ENCODE measurements around the gene TENT4A.

TENT4A gene

GRCh38 chr5:6733411-6734242 is 20.4 kb downstream of the TENT4A start:
- peak; percentile 67 for DNase-seq

DNA sequence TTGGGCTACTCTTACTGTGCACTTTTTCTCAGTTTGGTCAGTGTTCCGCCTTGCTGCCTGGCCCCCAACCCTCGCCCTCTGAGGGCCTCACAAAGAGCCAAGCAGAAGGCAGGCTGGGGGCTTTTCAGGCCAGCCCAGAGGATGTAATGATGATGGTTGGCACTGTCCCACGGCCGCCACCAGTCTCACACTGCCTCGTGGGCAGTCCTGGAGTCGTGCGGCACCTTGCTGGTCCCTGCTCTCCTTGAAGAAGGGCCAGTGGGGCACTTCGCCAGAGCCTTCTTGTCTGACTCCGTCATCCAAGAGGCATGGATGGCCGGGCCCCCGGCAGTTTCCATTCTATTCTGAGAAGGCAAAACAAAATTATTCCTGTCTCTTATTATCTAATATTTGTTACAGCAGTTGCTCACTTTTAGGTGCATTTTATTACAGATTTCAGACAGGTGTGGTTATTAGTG is 21.0 kb downstream of the TENT4A start:
- DNase-seq = no peak

DNA sequence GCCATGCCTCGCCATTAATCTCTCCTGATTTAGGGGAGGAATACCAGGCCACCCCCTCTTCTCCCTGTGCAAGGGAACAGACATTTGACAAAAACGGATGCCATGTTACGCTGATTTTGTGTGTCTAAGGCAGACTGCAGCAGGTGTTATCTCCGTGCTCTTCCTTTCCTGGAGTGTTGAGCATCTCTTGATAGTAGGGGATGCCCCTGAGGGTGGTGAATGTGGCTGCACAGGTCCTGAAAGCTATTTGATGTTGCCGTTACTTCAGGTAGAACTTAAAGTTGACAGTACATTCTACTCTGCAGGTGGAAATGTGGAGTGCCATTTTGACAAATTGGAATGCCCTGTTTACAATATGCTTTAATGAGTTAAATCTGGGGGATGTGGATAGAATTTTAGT is 21.5 kb downstream of the TENT4A start:
- no peak for DNase-seq

- DNase-seq = no peak
These were observed 22.9 kb downstream of the TENT4A start for GRCh38 chr5:6736106-6736505.

GRCh38 chr5:6736524-6737042 is 23.4 kb downstream of the TENT4A start:
- DNase-seq = no peak

- no peak for DNase-seq
These were observed 24.1 kb downstream of the TENT4A start for GRCh38 chr5:6737043-6737941.

- no peak for DNase-seq
These were observed 26.4 kb downstream of the TENT4A start for GRCh38 chr5:6739603-6740002.

GRCh38 chr5:6740586-6741150 is 27.4 kb downstream of the TENT4A start:
- no peak for DNase-seq

DNA sequence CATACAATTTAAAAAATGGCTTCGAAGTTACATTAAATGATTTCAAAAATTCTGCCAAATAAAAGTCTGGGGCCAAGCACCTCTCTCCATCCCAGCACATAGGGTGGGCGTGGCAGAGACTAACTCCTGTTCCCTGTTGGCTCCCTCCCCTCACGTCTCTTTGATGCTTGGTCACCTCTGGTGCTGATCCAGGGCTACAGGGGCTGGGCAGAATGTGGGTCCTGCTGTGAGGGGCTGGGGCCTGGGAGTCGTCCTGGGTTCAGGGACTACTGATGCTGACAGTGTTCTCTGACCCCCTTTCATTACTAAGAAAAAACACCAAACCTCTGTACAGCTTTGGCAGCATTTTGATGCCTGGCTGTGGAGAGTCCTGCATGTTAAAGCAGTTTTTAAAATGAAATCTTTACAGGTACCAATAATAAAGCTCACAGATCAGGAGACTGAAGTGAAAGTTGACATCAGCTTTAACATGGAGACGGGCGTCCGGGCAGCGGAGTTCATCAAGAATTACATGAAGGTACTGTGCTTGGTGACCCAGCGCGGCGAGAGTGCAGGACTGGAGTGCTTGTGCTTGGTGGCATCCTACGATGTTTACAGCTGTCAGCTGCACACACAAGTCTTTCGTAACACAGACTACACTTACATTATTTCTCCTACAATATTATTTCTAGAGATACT is 29.0 kb downstream of the TENT4A start:
- no peak for DNase-seq

DNA sequence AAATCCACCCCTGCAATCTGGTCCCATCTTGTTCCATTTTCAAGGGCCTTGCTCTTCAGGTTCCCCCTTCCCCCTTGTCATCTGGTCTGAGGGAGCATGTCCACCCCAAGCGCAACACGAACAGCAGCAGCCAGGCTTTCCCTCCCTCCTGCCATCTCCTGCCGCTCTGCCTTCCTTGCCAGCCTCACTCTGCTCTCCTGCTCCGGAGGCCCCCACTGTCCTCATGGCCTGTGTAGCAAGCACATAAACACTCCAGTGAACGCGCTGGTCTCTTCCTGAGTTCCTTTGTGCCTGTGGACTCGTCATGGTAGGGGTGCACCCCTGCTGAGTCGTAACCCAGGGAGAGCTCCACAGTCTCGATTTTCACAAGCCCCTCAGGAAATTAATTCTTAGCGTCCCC is 29.9 kb downstream of the TENT4A start:
- DNase-seq = no peak

DNA sequence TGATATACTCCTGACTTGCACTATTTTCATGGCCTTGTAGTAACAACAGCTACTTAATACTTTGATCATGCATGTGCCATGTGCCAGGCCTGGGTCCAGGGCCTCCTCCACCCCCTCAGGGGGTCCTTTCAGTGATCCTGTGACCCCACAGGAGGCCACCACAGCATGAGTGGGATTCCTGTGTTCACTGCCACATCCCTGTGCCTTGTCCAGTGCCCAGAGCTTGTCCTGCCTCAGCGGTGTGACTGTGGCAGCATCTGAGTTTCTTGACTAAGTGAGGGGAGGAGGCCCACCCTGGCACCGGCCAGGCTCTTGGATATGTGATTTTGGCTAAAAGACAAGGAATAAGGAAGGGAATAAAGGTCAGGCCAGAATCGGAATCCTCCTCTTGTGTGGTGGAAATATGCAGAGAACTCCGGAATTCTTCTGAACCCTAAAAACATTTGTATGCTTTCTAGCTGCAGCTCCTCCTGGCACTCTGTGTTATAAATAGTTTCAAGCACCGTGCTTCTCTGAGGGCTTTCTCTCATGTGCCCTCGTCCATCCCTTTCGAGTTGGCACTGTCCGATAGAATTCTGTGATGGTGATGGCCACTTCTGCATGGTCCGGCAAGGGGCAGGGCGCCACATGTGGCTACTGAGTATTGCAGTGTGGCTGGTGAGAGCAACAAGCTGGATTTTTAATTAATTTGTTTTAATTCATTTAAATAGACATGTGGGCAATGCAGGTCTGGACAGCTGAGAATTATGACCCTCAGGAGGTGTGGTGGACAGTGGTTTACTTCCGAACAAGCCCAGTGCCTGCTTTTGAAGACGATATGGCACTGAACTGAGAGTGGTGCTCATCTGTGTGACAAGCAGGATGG is 31.8 kb downstream of the TENT4A start:
- no peak for DNase-seq

DNA sequence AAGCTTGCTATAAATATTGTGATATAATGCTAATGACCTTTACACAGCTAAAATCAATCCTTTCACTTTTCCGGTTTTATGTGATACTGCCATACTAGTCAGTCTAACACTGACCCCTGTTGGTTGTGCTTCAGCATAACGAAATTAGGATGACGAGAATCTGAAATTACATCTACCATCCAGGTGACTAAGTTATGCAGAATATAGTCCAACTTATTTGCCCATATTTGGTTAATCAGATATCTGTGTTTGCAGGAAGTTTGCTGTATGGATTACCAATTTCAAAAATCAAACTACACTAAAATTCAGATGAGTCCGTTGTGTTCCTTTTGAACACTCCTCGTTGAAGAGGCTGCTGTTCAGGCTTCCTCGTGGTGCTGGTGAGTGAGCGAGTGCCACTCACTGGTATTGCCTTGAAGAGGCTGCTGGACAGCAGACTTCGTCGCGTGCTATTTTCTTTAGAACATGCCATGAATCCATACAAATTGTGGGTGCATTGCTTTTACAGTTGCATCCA is 32.5 kb downstream of the TENT4A start:
- DNase-seq = peak; percentile 86

DNA sequence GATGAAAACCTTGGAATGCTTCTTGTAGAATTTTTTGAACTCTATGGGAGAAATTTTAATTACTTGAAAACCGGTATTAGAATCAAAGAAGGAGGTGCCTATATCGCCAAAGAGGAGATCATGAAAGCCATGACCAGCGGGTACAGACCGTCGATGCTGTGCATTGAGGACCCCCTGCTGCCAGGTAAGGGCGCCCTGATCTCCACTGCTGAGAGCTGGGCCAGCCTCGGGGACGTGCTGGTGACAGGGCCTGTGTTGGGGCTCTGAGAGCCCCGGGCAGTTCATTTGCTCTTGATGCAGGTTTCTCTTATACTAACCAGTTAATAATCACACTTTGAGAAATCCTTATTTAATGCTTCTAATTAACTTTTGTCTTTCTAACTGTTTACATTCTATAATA is 33.0 kb downstream of the TENT4A start:
- no peak for DNase-seq

- DNase-seq = no peak
These were observed 33.9 kb downstream of the TENT4A start for GRCh38 chr5:6747103-6747502.

DNA sequence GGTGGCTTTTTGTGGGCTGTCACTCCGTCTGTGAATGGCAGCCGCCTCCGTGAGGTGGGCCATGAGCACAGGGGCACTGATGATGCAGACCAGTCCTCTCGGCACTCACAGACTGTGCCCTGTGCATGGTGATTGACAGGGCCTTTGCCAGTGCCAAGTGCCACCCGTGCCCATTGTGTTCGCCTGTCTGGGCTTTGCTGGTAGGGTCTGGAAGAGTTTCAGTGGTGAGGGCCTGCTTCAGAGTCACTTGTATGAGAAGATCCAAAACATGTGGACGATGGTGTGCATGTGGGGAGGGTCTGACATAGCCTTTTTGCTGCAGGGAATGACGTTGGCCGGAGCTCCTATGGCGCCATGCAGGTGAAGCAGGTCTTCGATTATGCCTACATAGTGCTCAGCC is 34.9 kb downstream of the TENT4A start:
- no peak for DNase-seq

DNA sequence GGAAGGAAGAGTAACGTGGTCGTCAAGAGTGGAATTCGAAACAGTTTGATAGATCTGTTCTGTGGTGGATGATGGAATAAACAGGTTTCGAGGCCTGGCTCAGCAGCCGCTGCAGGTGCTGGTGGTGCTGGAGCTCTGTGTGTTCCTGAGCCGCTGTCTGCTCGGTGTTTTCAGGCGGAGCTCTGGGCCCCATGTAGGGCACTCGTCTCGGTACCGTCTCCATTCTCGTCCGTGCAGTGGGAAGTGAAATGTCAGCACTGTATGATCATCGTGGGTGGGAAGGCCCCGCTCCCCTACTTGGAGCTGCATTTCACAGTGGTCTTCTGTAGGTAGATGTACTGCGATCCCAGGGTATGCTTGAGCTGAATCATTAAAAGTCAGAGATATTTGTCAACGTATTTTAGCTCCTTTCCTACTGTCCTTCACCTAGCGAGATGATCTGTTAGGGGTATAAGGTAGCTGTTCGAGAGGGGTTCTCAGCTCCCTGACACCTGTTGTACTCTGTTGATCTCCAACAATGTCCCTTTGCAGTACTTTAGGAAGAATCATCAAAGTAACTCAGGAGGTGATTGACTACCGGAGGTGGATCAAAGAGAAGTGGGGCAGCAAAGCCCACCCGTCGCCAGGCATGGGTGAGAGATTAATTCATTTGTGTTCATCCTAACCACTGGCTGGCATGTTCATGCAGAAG is 35.9 kb downstream of the TENT4A start:
- DNase-seq = no peak

- no peak for DNase-seq
These were observed 37.1 kb downstream of the TENT4A start for GRCh38 chr5:6750142-6750840.

- DNase-seq = no peak
These were observed 37.9 kb downstream of the TENT4A start for GRCh38 chr5:6750951-6751685.

DNA sequence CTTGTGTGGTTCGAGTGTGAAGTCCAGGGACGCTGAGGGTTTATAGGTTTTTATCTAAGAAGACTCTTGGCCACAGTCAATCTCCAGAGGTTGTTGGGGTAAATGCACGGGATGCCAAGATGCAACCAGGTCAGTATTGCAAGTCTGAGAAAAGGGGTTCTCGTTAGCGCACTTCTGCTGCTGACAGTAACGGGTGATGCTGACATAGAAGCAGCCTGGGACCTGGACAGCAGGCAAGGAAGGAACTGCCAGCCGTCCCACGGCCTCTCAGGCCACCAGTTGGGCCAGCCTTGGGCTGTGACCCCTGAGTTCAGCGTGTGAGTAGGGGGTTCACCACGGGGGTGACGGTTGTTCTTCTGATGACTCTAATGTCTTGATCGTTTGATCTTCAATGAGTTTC is 39.0 kb downstream of the TENT4A start:
- DNase-seq = no peak
